Fibroblast of skin of scalp (primary cell): Measurements from ENCODE around the gene ODF2.
"Not testable (repeated sequence)": the region's sequence is repeated elsewhere in the genome, so short reads cannot be mapped to it uniquely, and the experiment has no call there.

Experiments used
- DNase-seq: peaks from one replicate; pipeline ENCODE4 v3.0.0-alpha.2; 2013

ODF2 gene

DNA sequence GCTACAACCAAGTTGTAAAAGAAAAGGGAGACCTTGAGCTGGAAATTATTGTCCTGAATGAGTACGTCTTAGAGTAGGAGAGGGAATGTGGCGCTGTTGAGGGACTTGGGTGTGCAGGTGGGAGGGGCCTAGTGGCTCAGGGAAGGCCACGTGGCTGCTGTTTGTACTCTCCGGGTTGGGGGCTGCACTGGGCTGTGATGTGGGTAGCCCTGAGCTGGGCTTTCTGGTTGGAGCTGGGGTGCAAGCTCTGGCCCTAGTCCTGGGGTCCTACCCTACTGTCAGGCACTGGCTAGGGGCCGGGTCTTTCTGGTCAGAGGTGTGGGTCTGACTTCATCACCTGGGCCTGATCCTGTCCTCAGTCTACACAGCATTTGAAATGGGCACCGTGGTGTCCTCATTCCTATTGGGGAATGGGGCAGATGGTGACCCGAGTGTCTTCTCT is 29.6 kb downstream of the ODF2 start:
- DNase-seq = no peak

DNA sequence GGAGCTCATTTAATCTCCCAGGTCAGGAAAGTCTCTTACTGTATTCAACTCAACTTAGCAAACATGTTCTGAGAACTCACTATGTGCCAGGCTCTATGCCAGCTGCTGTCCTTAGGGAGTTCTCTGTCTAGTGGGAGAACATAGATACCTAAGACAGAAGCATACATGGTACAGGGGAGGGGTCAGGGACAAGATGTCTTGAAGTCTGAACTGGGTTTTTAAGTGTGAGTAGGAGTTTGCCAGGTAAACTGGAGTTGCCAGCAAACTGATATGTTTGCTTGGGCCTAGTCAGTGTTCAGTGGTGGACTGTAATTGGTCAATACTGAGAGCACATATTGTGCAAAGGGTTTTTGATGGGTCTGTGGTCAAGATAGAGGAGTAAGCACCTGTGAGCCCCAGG is 30.4 kb downstream of the ODF2 start:
- DNase-seq = no peak

DNA sequence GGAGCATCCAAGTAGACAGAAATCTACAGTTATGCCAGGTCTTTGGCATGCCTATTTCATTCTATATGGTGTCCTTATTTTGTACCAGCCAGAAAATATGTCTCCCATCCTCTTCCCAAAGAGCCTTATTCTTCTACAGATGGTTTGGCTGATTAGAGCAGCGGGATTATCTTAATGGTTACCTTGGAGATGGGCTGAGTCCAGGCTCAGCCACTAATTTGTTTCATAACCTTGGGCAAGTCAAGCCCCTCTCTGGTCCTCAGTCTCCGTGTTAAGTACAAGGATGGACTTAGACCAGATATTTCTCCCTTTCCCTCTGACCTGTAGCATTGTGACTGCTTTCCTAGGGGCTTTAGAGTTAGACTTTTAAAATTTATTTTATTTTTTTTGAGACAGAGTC is 37.6 kb downstream of the ODF2 start:
- no peak for DNase-seq

GRCh38 chr9:128494108-128494745 is 38.4 kb downstream of the ODF2 start:
- no peak for DNase-seq

GRCh38 chr9:128494746-128495129 is 38.9 kb downstream of the ODF2 start:
- DNase-seq = no peak

DNA sequence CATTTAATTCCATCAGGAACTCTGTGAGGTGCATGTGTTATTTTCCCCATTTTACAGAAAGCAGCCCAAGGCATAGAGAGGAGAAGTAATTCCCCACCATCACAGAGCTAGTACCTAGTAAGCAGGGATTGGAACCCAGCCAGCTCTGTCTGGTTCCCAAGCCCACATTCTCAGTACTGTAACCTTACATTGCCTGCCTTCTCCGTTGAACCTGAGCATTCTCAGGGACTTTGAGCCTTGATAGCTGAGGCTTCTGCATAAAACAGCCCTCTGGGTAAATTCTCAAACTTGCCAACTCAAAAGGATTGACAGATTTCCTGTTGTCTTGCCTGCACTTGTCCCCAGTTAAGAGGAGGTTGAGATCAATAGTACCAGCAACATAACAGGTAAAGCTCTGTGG is 39.5 kb downstream of the ODF2 start:
- DNase-seq = no peak

DNA sequence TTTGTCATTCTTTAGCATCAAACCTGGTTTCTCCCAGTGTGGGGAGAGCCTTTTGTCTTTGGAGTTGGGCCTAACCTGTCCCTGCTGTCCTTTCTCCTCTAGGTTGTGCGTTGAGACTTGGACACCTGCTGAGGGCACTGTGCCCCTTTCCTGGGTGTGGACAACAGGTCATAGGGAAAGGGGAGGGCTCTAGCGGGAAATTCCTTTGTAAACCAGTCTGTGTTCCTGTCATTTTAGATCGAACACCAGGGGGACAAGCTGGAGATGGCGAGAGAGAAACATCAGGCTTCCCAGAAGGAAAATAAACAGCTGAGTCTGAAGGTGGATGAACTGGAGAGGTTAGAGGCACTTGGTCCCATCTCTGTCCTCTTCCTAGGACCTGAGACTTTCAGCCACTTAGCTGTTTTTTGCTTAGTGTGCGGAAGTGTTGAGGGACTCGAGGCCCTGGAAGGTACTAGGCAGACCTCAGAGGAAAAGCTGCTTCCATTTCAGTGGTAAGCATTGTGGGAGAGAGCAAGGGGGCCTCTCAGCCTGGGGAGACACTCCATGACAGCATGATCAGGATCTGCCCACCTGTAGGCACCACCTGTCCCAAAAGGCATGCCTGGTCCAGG is 40.1 kb downstream of the ODF2 start:
- no peak for DNase-seq

DNA sequence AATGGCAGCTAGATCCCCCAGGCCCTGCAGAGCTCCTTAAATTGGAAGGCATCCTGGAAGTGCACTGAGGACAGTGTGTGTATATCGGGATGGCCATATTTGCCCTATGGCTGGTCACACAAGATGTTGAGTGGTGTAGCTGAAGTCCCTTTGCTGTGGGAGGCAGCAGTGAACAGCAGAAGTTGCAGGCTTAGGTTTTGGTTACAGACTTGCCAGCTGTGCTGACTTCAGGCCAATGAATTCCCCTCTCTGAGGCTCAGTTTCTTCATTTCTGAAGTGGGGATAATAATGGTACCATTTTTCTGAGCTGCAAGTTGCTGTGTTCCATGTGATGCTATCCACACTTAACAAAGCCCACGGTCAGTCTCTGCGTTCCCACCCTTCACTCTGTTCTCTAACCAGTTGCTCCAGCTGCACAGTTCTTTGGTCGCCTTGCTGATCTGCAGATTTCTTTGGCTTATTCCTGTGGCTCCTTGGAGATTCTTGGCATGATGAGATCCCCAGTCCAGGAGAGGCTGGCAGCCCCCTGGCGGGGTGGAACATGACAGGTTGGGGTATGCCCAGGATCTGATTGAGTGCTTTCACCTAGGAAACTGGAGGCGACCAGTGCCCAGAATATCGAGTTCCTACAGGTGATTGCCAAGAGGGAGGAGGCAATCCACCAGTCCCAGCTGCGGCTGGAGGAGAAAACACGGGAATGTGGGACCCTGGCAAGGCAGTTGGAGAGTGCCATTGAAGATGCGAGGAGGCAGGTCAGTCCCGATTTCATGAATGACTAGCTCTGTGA is 42.2 kb downstream of the ODF2 start:
- DNase-seq = no peak

DNA sequence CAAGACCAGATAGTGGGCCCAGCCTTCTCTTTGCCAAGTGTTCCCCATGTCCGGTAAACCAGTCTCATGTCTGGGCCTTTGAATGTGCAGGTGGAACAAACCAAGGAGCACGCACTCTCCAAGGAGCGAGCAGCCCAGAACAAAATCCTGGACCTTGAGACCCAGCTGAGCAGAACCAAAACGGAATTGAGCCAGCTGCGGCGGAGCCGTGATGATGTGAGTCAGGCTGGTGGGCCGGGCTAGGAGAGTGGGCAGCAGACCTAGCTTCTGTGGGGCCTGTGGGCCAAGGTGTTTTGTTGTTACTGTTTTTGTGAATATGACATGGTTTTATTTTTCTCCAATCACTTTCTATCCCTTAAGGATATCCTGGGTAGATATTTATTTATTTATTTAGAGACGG is 43.1 kb downstream of the ODF2 start:
- DNase-seq = no peak

DNA sequence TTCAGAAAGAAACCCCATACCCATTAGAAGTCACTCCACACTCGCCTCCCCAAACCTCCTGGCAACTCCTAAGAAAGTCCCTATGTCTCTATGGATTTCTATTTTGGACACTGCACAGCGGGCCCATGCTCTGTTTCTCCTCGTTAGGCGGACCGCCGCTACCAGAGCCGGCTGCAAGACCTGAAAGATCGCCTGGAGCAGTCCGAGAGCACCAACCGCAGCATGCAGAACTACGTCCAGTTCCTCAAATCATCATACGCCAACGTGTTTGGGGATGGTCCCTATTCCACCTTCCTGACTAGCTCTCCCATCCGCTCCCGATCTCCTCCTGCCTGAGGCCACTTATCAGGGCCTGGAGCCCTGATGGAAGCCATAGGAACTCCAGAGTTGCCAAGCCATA is 44.1 kb downstream of the ODF2 start:
- DNase-seq = no peak

- peak; percentile 20 for DNase-seq
Observed at GRCh38 chr9:128503415-128503825, 47.6 kb downstream of the ODF2 start.

DNA sequence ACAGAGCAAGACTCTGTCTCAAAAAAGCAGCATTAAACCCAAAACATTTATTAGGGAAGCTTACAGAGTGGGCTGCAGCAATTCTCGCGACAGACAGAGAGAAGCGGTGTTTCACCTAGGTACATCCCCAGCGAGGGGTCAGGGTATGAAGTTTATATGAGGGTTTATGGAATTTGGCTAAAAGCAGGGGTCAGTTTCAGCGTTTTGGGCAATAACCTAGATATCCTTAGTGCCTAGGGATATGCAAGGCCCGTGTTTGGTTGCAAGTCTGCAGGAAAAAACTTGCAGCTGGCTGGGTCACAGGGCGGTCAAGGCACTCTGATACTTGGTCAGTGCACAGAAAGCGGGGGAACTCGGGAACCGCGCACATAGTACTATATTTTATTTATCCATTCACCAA is 48.1 kb downstream of the ODF2 start:
- DNase-seq = no peak

DNA sequence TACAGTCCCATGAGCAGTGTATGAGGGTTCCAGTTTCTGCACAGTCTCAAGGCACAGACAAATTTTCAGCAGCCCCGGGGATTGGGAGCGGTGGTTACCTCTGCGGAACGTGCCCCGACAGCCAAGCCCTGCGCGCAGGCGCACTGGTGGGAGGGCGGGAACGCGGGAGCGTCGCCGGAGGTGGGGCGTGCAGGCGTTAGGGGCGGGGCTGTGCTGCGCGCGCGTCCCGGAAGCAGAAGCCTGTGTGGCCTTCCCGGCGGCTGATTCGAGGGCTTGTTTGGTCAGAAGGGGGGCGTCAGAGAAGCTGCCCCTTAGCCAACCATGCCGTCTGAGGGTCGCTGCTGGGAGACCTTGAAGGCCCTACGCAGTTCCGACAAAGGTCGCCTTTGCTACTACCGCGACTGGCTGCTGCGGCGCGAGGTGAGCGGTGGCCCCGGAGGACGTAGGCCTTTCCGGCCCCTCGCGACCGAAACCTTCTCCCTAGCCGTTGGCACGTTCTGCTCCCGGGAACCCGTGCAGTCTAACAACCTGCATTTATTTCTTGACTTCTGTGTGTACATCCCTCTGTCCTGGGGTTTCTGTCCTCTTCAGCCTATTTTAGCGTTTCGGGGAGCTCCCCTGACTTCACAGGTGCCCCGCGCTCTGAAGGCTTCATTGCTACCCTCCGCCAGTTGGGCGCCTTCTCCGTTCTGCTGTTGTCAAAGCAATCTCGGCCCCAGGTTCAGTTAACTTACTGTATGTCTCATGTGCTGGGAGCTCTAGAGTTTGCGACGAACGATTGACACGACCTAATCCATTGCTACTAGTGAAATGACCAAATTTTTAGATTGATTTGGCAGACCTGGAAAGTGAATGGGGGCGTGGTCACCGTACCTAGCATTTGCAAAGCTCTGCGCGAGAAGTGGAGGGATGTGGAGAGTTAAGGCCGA is 48.9 kb downstream of the ODF2 start, which contains the start of gene GLE1:
Gene GLE1, plus strand, starts transcription at position 235 of the 929 bp plus-strand sequence. Its CDS starts 87 bp downstream, at position 322.
- DNase-seq = peak; percentile 91

DNA sequence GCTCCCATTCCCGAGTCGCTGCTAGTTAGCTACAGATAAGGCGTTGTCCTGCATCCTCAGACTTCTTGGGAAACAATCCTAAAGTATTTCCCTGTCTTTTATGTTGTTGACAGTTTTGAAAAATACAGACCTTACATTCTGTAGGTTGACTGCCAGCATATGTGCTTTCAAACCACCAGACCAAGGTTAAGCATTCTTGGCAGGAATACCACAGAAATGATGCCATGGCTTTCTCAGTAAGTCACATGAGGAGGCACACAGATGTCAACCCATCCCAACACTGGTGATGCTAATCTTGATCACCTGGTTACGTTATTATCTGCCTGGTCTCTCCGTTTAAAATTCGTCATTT is 49.6 kb downstream of the ODF2 start:
- DNase-seq = peak; percentile 19

DNA sequence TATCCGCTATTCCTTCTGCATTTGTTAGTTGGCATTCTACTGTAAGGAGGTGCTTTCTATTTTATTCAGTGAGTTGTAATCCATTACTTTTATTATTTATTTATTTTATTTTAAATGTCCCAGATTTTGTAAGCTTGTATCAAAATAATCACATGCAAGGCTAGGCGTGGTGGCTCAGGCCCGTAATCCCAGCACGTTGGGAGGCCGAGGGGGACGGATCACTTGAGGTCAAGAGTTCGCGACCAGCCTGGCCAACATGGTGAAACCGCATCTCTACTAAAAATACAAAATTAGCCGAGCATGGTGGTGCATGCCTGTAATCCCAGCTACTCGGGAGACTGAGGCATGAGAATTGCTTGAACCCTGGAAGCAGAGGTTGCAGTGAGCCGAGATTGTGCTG is 50.1 kb downstream of the ODF2 start:
- not testable (repeated sequence) for DNase-seq

DNA sequence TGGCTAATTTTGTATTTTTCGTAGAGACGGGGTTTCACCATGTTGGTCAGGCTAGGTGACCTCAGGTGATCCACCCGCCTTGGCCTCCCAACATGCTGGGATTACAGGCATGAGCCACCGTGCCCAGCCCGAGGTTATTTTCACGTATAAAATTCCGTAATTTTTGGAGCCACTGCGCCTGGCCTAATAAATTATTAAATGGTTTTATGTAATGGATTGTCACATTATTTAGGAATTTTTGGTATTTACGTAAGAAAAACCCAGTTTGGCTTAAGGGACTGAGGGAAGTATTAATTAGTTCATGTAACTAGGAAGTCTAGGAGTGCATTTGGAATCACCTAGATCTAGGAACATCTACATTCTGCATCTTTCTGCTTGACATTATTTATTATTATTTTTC is 57.0 kb downstream of the ODF2 start:
- no peak for DNase-seq

DNA sequence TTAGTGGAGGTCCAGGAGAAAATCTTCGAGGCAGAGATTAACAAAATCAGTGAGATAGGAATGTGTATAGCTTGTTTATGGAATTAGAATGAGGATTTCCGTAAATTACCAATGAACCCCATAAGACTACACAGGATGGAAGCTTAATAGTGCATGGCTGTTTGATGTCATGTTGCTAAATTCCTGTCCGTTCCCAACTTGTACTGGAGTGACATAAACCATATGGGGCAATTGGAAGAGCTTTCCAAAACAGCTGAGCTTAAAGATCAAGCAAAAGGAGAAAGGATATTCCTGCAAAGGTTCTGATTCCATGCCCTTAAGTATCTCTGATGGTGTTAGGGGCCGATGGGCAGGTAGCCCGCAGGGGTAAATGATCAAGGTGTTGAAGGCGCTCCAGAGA is 66.2 kb downstream of the ODF2 start:
- DNase-seq = no peak

- peak; percentile 40 for DNase-seq
Observed at GRCh38 chr9:128523199-128523925, 67.6 kb downstream of the ODF2 start.

DNA sequence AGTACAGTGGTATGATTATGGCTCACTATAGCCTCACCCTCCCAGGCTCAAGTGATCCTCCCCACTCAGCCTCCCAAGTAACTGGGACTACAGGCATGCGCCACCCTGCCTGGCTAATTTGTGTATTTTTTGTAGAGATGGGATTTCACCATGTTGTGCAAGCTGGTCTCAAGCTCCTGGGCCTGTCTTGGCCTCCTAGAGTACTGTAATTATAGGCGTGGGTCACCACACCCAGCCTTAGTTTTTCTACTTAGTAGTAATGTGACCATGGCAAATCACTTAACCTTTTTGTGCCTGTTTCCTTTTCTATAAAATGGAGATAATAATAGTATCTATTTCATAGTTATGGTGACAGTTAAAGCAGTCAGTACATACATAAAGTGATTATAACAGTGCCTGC is 70.9 kb downstream of the ODF2 start:
- DNase-seq = no peak

DNA sequence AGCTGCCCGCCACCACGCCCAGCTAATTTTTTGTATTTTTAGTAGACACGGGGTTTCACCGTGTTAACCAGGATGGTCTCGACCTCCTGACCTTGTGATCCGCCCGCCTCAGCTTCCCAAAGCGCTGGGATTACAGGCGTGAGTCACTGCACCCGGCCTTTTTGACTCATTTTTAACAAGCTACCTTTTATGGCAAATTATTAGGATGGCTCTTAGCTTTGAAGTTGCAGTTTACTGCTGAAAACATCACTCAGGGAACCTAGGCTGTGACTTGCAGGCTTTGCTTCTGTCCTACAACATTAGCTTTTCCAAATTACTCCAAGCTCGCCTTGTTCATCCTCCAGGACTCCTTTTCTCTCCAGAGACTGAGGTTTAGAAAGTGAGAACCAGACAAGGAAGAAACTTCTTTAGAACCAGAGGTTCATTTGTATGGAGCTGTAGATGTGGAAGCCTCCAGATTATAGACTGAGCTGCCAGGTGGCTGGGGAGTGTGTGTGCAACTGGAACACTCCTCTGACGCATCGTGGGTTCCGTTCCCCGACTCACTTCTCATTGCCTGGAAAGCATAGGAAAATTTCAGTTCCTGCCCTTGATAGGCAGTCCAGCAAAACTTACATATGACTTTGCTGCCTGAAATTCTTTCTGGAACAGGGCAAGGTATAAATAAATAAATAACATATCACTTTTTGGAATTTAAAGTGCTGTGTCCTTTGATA is 72.8 kb downstream of the ODF2 start:
- DNase-seq = no peak

GRCh38 chr9:128529191-128529590 is 73.4 kb downstream of the ODF2 start:
- DNase-seq = no peak
